KBM-7 (cell line): ENCODE measurements around the gene USP38.
"Not testable (repeated sequence)": the region's sequence is repeated elsewhere in the genome, so short reads cannot be mapped to it uniquely, and the experiment has no call there.

Experiments
- DNase-seq: peaks from one replicate; pipeline ENCODE4 v3.0.0-alpha.2; 2015
- in situ Hi-C: fragments of 300-500 bp; cut with MboI; formaldehyde crosslinking; loops from 2 replicates; pipeline ENCODE4 v1.14.3; 2020; ENCODE audit warnings: low sequenced_read_pairs, low pct_unique_long_range_greater_than_20kb, mixed read lengths

USP38 gene

GRCh38 chr4:143184503-143185252 is at the start of gene USP38:
Gene USP38 (plus strand): TSS chr4:143184917. CDS start chr4:143185451, 534 bp downstream.
- in situ Hi-C loops: no loop called here
- peak; percentile 87 for DNase-seq

GRCh38 chr4:143135358-143135757 is 49.4 kb upstream of the USP38 start:
- no peak for DNase-seq
- in situ Hi-C loops: no loop called here

- no peak for DNase-seq
- in situ Hi-C loops: no loop called here
Observed at GRCh38 chr4:143140696-143141095, 44.0 kb upstream of the USP38 start.

- no peak for DNase-seq
- in situ Hi-C loops: no loop called here
Observed at GRCh38 chr4:143148521-143148920, 36.2 kb upstream of the USP38 start.

- no peak for DNase-seq
- in situ Hi-C loops: no loop called here
Observed at GRCh38 chr4:143156853-143157252, 27.9 kb upstream of the USP38 start.

GRCh38 chr4:143163614-143164013 is 21.1 kb upstream of the USP38 start:
- DNase-seq: no peak
- in situ Hi-C loops: no loop called here

- DNase-seq, in situ Hi-C loops: not testable (repeated sequence)
Observed at GRCh38 chr4:143166722-143167121, 18.0 kb upstream of the USP38 start.

- in situ Hi-C loops: no loop called here
- DNase-seq: no peak
Observed at GRCh38 chr4:143178923-143179322, 5.8 kb upstream of the USP38 start.

- in situ Hi-C loops: no loop called here
- DNase-seq: peak; percentile 48
Observed at GRCh38 chr4:143183513-143184216, 1.1 kb upstream of the USP38 start.

- in situ Hi-C loops: no loop called here
- DNase-seq: no peak
Observed at GRCh38 chr4:143184217-143184502, 557 bp upstream of the USP38 start.

- in situ Hi-C loops: no loop called here
- no peak for DNase-seq
Observed at GRCh38 chr4:143185253-143186107, 763 bp downstream of the USP38 start.

- in situ Hi-C loops: no loop called here
- DNase-seq: no peak
Observed at GRCh38 chr4:143186212-143186611, 1.5 kb downstream of the USP38 start.

GRCh38 chr4:143186649-143187048 is 1.9 kb downstream of the USP38 start:
- in situ Hi-C loops: no loop called here
- DNase-seq: peak; percentile 24

GRCh38 chr4:143188136-143189088 is 3.7 kb downstream of the USP38 start:
- DNase-seq: no peak

GRCh38 chr4:143189528-143189927 is 4.8 kb downstream of the USP38 start:
- in situ Hi-C loops: no loop called here
- no peak for DNase-seq

More at GRCh38 chr4:143188136-143189088, 3.7 kb downstream of the USP38 start:
- in situ Hi-C loops: no loop called here

- no peak for DNase-seq
- in situ Hi-C loops: no loop called here
Observed at GRCh38 chr4:143195581-143195980, 10.9 kb downstream of the USP38 start.

- in situ Hi-C loops: no loop called here
- no peak for DNase-seq
Observed at GRCh38 chr4:143196323-143196722, 11.6 kb downstream of the USP38 start.

- no peak for DNase-seq
- in situ Hi-C loops: no loop called here
Observed at GRCh38 chr4:143199503-143199902, 14.8 kb downstream of the USP38 start.

GRCh38 chr4:143202824-143203223 is 18.1 kb downstream of the USP38 start:
- DNase-seq: no peak
- in situ Hi-C loops: loop anchor here (25.0 kb wide), 1 partner anchor 284 kb away; no protein-coding TSS in a partner anchor
